BLaER1 treated with 17β-estradiol and CSF1 and Interleukin-3, amounts not matched to agents 10 nM and 100 nM (cell line): ENCODE measurements around the gene STK36.
A peak's percentile ranks its signal among the peaks of the same experiment; 100 is the strongest.

ENCODE experiments used
- H3K27ac ChIP-seq, 11 experiments: shearing (Covaris generic); formaldehyde crosslinking; 2 replicates each; pipeline ENCODE4 v1.8.1; 2022
- H3K27me3 ChIP-seq, 11 experiments: shearing (Covaris generic); formaldehyde crosslinking; 2 replicates each; pipeline ENCODE4 v1.8.1; 2022
- H3K36me3 ChIP-seq, 11 experiments: shearing (Covaris generic); formaldehyde crosslinking; 2 replicates each; pipeline ENCODE4 v1.8.1; 2022
- H3K4me1 ChIP-seq, 10 experiments: shearing (Covaris generic); formaldehyde crosslinking; 2 replicates each; pipeline ENCODE4 v1.8.1; 2022
- H3K4me2 ChIP-seq, 11 experiments: shearing (Covaris generic); formaldehyde crosslinking; 2 replicates each; pipeline ENCODE4 v1.8.1; 2022
- H3K4me3 ChIP-seq, 10 experiments: shearing (Covaris generic); formaldehyde crosslinking; 2 replicates each; pipeline ENCODE4 v1.8.1; 2022
- H3K9ac ChIP-seq, 11 experiments: shearing (Covaris generic); formaldehyde crosslinking; 2 replicates each; pipeline ENCODE4 v1.8.1; 2022
- H3K9me3 ChIP-seq, 11 experiments: shearing (Covaris generic); formaldehyde crosslinking; replicated peaks in 1 of 11; 2 replicates each; pipeline ENCODE4 v1.8.1; 2022
- H4K20me1 ChIP-seq, 11 experiments: shearing (Covaris generic); formaldehyde crosslinking; 2 replicates each; pipeline ENCODE4 v1.8.1; 2022
- Cebpa-rat ChIP-seq, 11 experiments: shearing (Covaris generic); IDR thresholded peaks; 2 replicates each; pipeline ENCODE4 v1.8.1; 2022

The STK36 gene

GRCh38 chr2:218727502-218728165 lies 55.7 kb downstream of the STK36 start:
- Histone ChIP-seq H3K4me1 (peaks cover 0 to 67% (median 18%) of the 10 kb centered on the region in 10 experiments; a peak in 15 of 20 replicates), H3K4me3 (no peak overlapping the region; a peak in 2 of 20 replicates), H3K9me3 (peaks cover 31 to 49% (median 39%) of the 10 kb centered on the region in 11 experiments), H3K4me2 (no peak overlapping the region), H3K27ac (no peak overlapping the region), H4K20me1 (peaks cover 0 to 44% (median 7%) of the 10 kb centered on the region in 11 experiments; a peak in 10 of 22 replicates), H3K36me3 (peaks cover 42 to 74% (median 56%) of the 10 kb centered on the region in 11 experiments), H3K27me3 (no peaks in the 10 kb centered on the region), H3K9ac (no peak overlapping the region)
- no peak for TF ChIP-seq Cebpa-rat (IDR thresholded peaks at IDR 0.05)

- peak overlapping the region in 2 of 11 experiments; percentile 43 to 79; a peak in 4 of 22 replicates for H3K4me2 ChIP-seq
- no peak overlapping the region for H3K9ac ChIP-seq
- no peak overlapping the region for H3K4me3 ChIP-seq
- H3K36me3 ChIP-seq = peaks cover 44 to 80% (median 56%) of the 10 kb centered on the region in 11 experiments
- no peaks in the 10 kb centered on the region for H3K27me3 ChIP-seq
- peaks cover 0 to 67% (median 38%) of the 10 kb centered on the region in 10 experiments; a peak in 17 of 20 replicates for H3K4me1 ChIP-seq
- H3K9me3 ChIP-seq = peaks cover 31 to 43% (median 35%) of the 10 kb centered on the region in 11 experiments
- no peak for TF ChIP-seq Cebpa-rat (IDR thresholded peaks at IDR 0.05)
- H4K20me1 ChIP-seq = peaks cover 0 to 41% (median 0%) of the 10 kb centered on the region in 11 experiments; a peak in 6 of 22 replicates
- peak overlapping the region in 2 of 11 experiments; percentile 8 to 51; a peak in 2 of 22 replicates for H3K27ac ChIP-seq
Measured at GRCh38 chr2:218729640-218730039, 57.8 kb downstream of the STK36 start.

GRCh38 chr2:218732052-218732760 lies 60.3 kb downstream of the STK36 start:
- Histone ChIP-seq H3K27ac (peak overlapping the region in 10 of 11 experiments; percentile 65 to 93 (median 81); a peak in 18 of 22 replicates), H4K20me1 (peaks cover 0 to 62% (median 0%) of the 10 kb centered on the region in 11 experiments; a peak in 6 of 22 replicates), H3K9ac (peak overlapping the region in 7 of 11 experiments; percentile 30 to 72 (median 55); a peak in 12 of 22 replicates), H3K27me3 (no peaks in the 10 kb centered on the region), H3K9me3 (peaks cover 6 to 17% (median 10%) of the 10 kb centered on the region in 11 experiments), H3K36me3 (peaks cover 23 to 76% (median 51%) of the 10 kb centered on the region in 11 experiments), H3K4me1 (peaks cover 0 to 91% (median 51%) of the 10 kb centered on the region in 10 experiments; a peak in 17 of 20 replicates), H3K4me2 (peak overlapping the region in 8 of 11 experiments; percentile 49 to 86 (median 74); a peak in 14 of 22 replicates), H3K4me3 (no peak overlapping the region)
- TF ChIP-seq Cebpa-rat (IDR thresholded peaks at IDR 0.05) = no peak

- peak overlapping the region in 8 of 11 experiments; percentile 49 to 86 (median 74); a peak in 14 of 22 replicates for H3K4me2 ChIP-seq
Measured at GRCh38 chr2:218732761-218733158, 60.9 kb downstream of the STK36 start.

GRCh38 chr2:218733171-218734021 lies 61.5 kb downstream of the STK36 start:
- H3K4me2 ChIP-seq = peak overlapping the region in 10 of 11 experiments; percentile 29 to 86 (median 68); a peak in 19 of 22 replicates
- peaks cover 25 to 78% (median 53%) of the 10 kb centered on the region in 11 experiments for H3K36me3 ChIP-seq
- H4K20me1 ChIP-seq = peaks cover 0 to 72% (median 0%) of the 10 kb centered on the region in 11 experiments; a peak in 7 of 22 replicates
- peak; percentile 78 to 97 (median 93); a peak in 21 of 22 replicates for TF ChIP-seq Cebpa-rat (IDR thresholded peaks at IDR 0.05)
- peaks cover 0 to 7% (median 1%) of the 10 kb centered on the region in 11 experiments; a peak in 7 of 22 replicates for H3K9me3 ChIP-seq
- H3K27me3 ChIP-seq = no peaks in the 10 kb centered on the region
- H3K4me1 ChIP-seq = peaks cover 0 to 94% (median 51%) of the 10 kb centered on the region in 10 experiments; a peak in 17 of 20 replicates
- H3K9ac ChIP-seq = peak overlapping the region in 8 of 11 experiments; percentile 35 to 72 (median 54); a peak in 14 of 22 replicates
- peak overlapping the region in 10 of 11 experiments; percentile 68 to 93 (median 81); a peak in 20 of 22 replicates for H3K27ac ChIP-seq
- H3K4me3 ChIP-seq = peak overlapping the region in 1 of 10 experiments; percentile 3; a peak in 1 of 20 replicates

More at GRCh38 chr2:218732761-218733158, 60.9 kb downstream of the STK36 start:
- H3K9me3 ChIP-seq = peaks cover under 1 to 12% (median 4%) of the 10 kb centered on the region in 11 experiments; a peak in 20 of 22 replicates
- H3K4me1 ChIP-seq = peaks cover 0 to 96% (median 51%) of the 10 kb centered on the region in 10 experiments; a peak in 17 of 20 replicates
- H3K27me3 ChIP-seq = no peaks in the 10 kb centered on the region
- peaks cover 0 to 68% (median 0%) of the 10 kb centered on the region in 11 experiments; a peak in 7 of 22 replicates for H4K20me1 ChIP-seq
- TF ChIP-seq Cebpa-rat (IDR thresholded peaks at IDR 0.05) = no peak
- H3K27ac ChIP-seq = peak overlapping the region in 10 of 11 experiments; percentile 65 to 93 (median 81); a peak in 18 of 22 replicates
- peaks cover 23 to 76% (median 51%) of the 10 kb centered on the region in 11 experiments for H3K36me3 ChIP-seq
- peak overlapping the region in 1 of 10 experiments; percentile 3; a peak in 1 of 20 replicates for H3K4me3 ChIP-seq
- H3K9ac ChIP-seq = peak overlapping the region in 8 of 11 experiments; percentile 30 to 72 (median 47); a peak in 14 of 22 replicates

- Histone ChIP-seq H3K9ac (peak overlapping the region in 8 of 11 experiments; percentile 6 to 72 (median 56); a peak in 15 of 22 replicates), H3K4me1 (peaks cover 0 to 87% (median 51%) of the 10 kb centered on the region in 10 experiments; a peak in 17 of 20 replicates), H3K27me3 (no peaks in the 10 kb centered on the region), H4K20me1 (peaks cover 0 to 72% (median 0%) of the 10 kb centered on the region in 11 experiments; a peak in 7 of 22 replicates), H3K27ac (peak overlapping the region in 10 of 11 experiments; percentile 68 to 93 (median 81); a peak in 21 of 22 replicates), H3K36me3 (peaks cover 25 to 78% (median 53%) of the 10 kb centered on the region in 11 experiments), H3K9me3 (no peaks in the 10 kb centered on the region), H3K4me2 (peak overlapping the region in 10 of 11 experiments; percentile 1 to 86 (median 68); a peak in 17 of 22 replicates), H3K4me3 (peak overlapping the region in 1 of 10 experiments; percentile 10; a peak in 1 of 20 replicates)
- TF ChIP-seq Cebpa-rat (IDR thresholded peaks at IDR 0.05) = no peak
Measured at GRCh38 chr2:218734190-218734975, 62.5 kb downstream of the STK36 start.

DNA sequence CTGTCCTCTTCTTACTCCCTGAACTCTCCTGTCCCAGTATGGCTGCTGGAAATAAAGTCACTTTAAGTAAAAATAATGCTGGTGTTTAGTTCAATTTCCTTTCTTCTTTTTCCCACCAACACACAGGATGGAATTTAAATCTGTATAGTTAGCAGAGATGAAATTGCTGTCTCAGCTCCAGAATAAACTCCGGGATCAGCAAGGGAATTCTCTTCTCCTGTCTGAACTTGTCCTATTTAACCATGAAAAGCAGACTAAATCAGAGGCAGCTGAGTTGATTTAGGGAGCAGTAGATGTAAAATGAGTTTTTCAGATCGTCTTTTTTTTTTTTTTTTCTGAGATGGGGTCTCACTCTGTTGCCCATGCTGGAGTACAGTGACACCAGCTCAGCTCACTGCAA lies 64.6 kb downstream of the STK36 start:
- Histone ChIP-seq H3K9me3 (no peaks in the 10 kb centered on the region), H4K20me1 (peaks cover 0 to 61% (median 0%) of the 10 kb centered on the region in 11 experiments; a peak in 7 of 22 replicates), H3K27ac (peak overlapping the region in 5 of 11 experiments; percentile 20 to 81 (median 28); a peak in 7 of 22 replicates), H3K27me3 (no peaks in the 10 kb centered on the region), H3K36me3 (peaks cover 47 to 91% (median 70%) of the 10 kb centered on the region in 11 experiments), H3K4me3 (no peak overlapping the region), H3K4me1 (peaks cover 0 to 87% (median 44%) of the 10 kb centered on the region in 10 experiments; a peak in 17 of 20 replicates), H3K9ac (peak overlapping the region in 1 of 11 experiments; percentile 20; a peak in 1 of 22 replicates), H3K4me2 (peak overlapping the region in 2 of 11 experiments; percentile 79 to 84; a peak in 4 of 22 replicates)
- TF ChIP-seq Cebpa-rat (IDR thresholded peaks at IDR 0.05) = no peak
